ENCODE results near the gene SRRM1. TPM values are rescaled to one million over a fixed set of nuclear protein-coding genes. Genes with fewer than 3 reads are reported as not detected.
"Not testable (repeated sequence)": the region's sequence is repeated elsewhere in the genome, so short reads cannot be mapped to it uniquely, and the experiment has no call there.

The SRRM1 gene
- total RNA-seq, 1 donor from 2014 or later: 199 TPM

GRCh38 chr1:24694380-24694843 lies 51.3 kb downstream of the SRRM1 start:
- Mint-ChIP-seq H3K4me3 (ENCODE audit: low read depth) (no peak overlapping the region), H3K9me3 (ENCODE audit: low read depth) (no peaks in the 10 kb centered on the region), H3K27me3 (no peaks in the 10 kb centered on the region), H3K36me3 (ENCODE audit: insufficient read depth) (no peaks in the 10 kb centered on the region), H3K4me1 (ENCODE audit: low read depth) (no peaks in the 10 kb centered on the region), H3K27ac (no peak overlapping the region)
- no peak for DNase-seq (ENCODE audit: low spot score, unreplicated experiment)
- no peak for TF ChIP-seq CTCF (IDR thresholded peaks at IDR 0.05; ENCODE audit: unreplicated experiment)

GRCh38 chr1:24695202-24695974 lies 52.3 kb downstream of the SRRM1 start:
- Mint-ChIP-seq H3K4me3 (ENCODE audit: low read depth) (no peak overlapping the region), H3K27me3 (no peaks in the 10 kb centered on the region), H3K9me3 (ENCODE audit: low read depth) (no peaks in the 10 kb centered on the region), H3K27ac (no peak overlapping the region), H3K36me3 (ENCODE audit: insufficient read depth) (no peaks in the 10 kb centered on the region), H3K4me1 (ENCODE audit: low read depth) (no peaks in the 10 kb centered on the region)
- TF ChIP-seq CTCF (IDR thresholded peaks at IDR 0.05; ENCODE audit: unreplicated experiment): no peak
- DNase-seq (ENCODE audit: low spot score, unreplicated experiment): no peak

- Mint-ChIP-seq H3K36me3 (ENCODE audit: insufficient read depth) (no peaks in the 10 kb centered on the region), H3K9me3 (ENCODE audit: low read depth) (no peaks in the 10 kb centered on the region), H3K4me3 (ENCODE audit: low read depth) (no peak overlapping the region), H3K27ac (no peak overlapping the region), H3K27me3 (no peaks in the 10 kb centered on the region), H3K4me1 (ENCODE audit: low read depth) (no peaks in the 10 kb centered on the region)
- no peak for DNase-seq (ENCODE audit: low spot score, unreplicated experiment)
- no peak for TF ChIP-seq CTCF (IDR thresholded peaks at IDR 0.05; ENCODE audit: unreplicated experiment)
Observed at GRCh38 chr1:24696041-24696755, 53.1 kb downstream of the SRRM1 start.

GRCh38 chr1:24696756-24697330 lies 53.7 kb downstream of the SRRM1 start:
- no peak for TF ChIP-seq CTCF (IDR thresholded peaks at IDR 0.05; ENCODE audit: unreplicated experiment)

GRCh38 chr1:24697453-24698001 lies 54.4 kb downstream of the SRRM1 start:
- H3K4me3 Mint-ChIP-seq (ENCODE audit: low read depth); H3K9me3 Mint-ChIP-seq (ENCODE audit: low read depth); H3K36me3 Mint-ChIP-seq (ENCODE audit: insufficient read depth); H3K27me3 Mint-ChIP-seq; H3K4me1 Mint-ChIP-seq (ENCODE audit: low read depth); DNase-seq (ENCODE audit: low spot score, unreplicated experiment); H3K27ac Mint-ChIP-seq: not testable (repeated sequence)

More at GRCh38 chr1:24696756-24697330, 53.7 kb downstream of the SRRM1 start:
- no peak for DNase-seq (ENCODE audit: low spot score, unreplicated experiment)
- Mint-ChIP-seq H3K9me3 (ENCODE audit: low read depth) (no peaks in the 10 kb centered on the region), H3K4me3 (ENCODE audit: low read depth) (no peak overlapping the region), H3K4me1 (ENCODE audit: low read depth) (no peaks in the 10 kb centered on the region), H3K27me3 (no peaks in the 10 kb centered on the region), H3K36me3 (ENCODE audit: insufficient read depth) (no peaks in the 10 kb centered on the region), H3K27ac (no peak overlapping the region)

- not testable (repeated sequence) for H3K36me3 Mint-ChIP-seq (ENCODE audit: insufficient read depth); DNase-seq (ENCODE audit: low spot score, unreplicated experiment)
Observed at GRCh38 chr1:24698326-24698725, 55.2 kb downstream of the SRRM1 start.

More at GRCh38 chr1:24698326-24698725, 55.2 kb downstream of the SRRM1 start:
- not testable (repeated sequence) for H3K9me3 Mint-ChIP-seq (ENCODE audit: low read depth); H3K4me1 Mint-ChIP-seq (ENCODE audit: low read depth); H3K27me3 Mint-ChIP-seq; H3K27ac Mint-ChIP-seq; H3K4me3 Mint-ChIP-seq (ENCODE audit: low read depth)

Measured in progenitor cell of endocrine pancreas (in vitro differentiated cells).